ENCODE measurements around the gene BPTF. TPM values are rescaled to one million over a fixed set of nuclear protein-coding genes. Genes with fewer than 3 reads are reported as not detected.

BPTF gene
- total and polyA plus RNA-seq, 2 donors (not counting 1 experiment from before 2014, with no cell fraction given): 71.9 to 390 TPM

- H3K4me1 ChIP-seq (ENCODE audit: control insufficient read depth in 2 of 2, insufficient read depth in 2 of 2, low read length in 2 of 2): peaks cover 53 to 73% of the 10 kb centered on the region in 2 donors
- ChIA-PET CTCF (interaction anchor here (0.7 to 3.6 kb wide), 5 partner anchors 16 to 689 kb away, joined by 3 to 23 read pairs (median 5); no protein-coding TSS in a partner anchor), POLR2A (interaction anchor here (0.6 to 1.1 kb wide), 2 partner anchors 9 to 19 kb away, joined by 3 read pairs; no protein-coding TSS in a partner anchor)
- H3K27ac Mint-ChIP-seq: peak overlapping the region; percentile 41
- H3K79me2 ChIP-seq (ENCODE audit: control insufficient read depth, insufficient read depth, low read length): peaks cover 4% of the 10 kb centered on the region
- no peak overlapping the region for H3K4me3 Mint-ChIP-seq
- H3K9me3 ChIP-seq (ENCODE audit: control extremely low read depth in 1 of 3, control insufficient read depth in 2 of 3, insufficient read depth in 1 of 3, low read length in 2 of 3): peaks cover 0 to 5% (median 0%) of the 10 kb centered on the region in 3 donors
- no peak overlapping the region for H3K4me2 ChIP-seq (replicated peaks; ENCODE audit: low read depth, low read length, poor library complexity, severe bottlenecking)
- DNase-seq: no peak
- H3K9me3 Mint-ChIP-seq (ENCODE audit: insufficient read depth): no peaks in the 10 kb centered on the region
- peaks cover 66% of the 10 kb centered on the region for H3K4me1 Mint-ChIP-seq
- H3K36me3 ChIP-seq (replicated peaks in 1 of 2; ENCODE audit: control extremely low read depth in 1 of 2, control insufficient read depth in 1 of 2, extremely low read depth in 1 of 2, insufficient read depth in 2 of 2, low read length in 1 of 2): no peaks in the 10 kb centered on the region
- H3K9ac ChIP-seq (ENCODE audit: low read length): no peak overlapping the region
- no peak for TF ChIP-seq EZH2 (IDR thresholded peaks at IDR 0.05; ENCODE audit: borderline replicate concordance, insufficient read depth, low read depth, low read length, poor library complexity, severe bottlenecking)
- TF ChIP-seq CTCF (IDR thresholded peaks at IDR 0.05): no peak
- H3K27me3 Mint-ChIP-seq: no peaks in the 10 kb centered on the region
- no peak overlapping the region for H3K27ac ChIP-seq (ENCODE audit: low read length in 2 of 2)
- H3K27me3 ChIP-seq (replicated peaks in 1 of 4; ENCODE audit: control extremely low read depth in 1 of 4, control insufficient read depth in 3 of 4, insufficient read depth in 4 of 4, low read length in 3 of 4): no peaks in the 10 kb centered on the region
- H4K20me1 ChIP-seq (ENCODE audit: control insufficient read depth, insufficient read depth, low read length, poor library complexity, severe bottlenecking): no peaks in the 10 kb centered on the region
- H3K4me3 ChIP-seq (ENCODE audit: control extremely low read depth in 1 of 5, extremely low read depth in 1 of 5, insufficient read depth in 1 of 5, low read depth in 2 of 5, low read length in 4 of 5): no peak overlapping the region
- ATAC-seq (ENCODE audit: low read depth): no peak
- 98% methylated on average over 5 of the region's 5 CpGs for WGBS (ENCODE audit: insufficient coverage)
- intact Hi-C loops (cut with micrococcal nuclease): loop anchor here (10.0 kb wide), 2 partner anchors 365 to 415 kb away; no protein-coding TSS in a partner anchor
- H2AFZ ChIP-seq (ENCODE audit: insufficient read depth, low read depth, low read length, poor library complexity, severe bottlenecking): no peak overlapping the region
Observed at GRCh38 chr17:67819722-67820121, 5.6 kb upstream of the BPTF start.

- no peak overlapping the region for H2AFZ ChIP-seq (ENCODE audit: insufficient read depth, low read depth, low read length, poor library complexity, severe bottlenecking)
- WGBS (ENCODE audit: insufficient coverage): 92% methylated on average over 10 of the region's 12 CpGs
- peaks cover 18% of the 10 kb centered on the region for H3K79me2 ChIP-seq (ENCODE audit: control insufficient read depth, insufficient read depth, low read length)
- intact Hi-C loops (cut with micrococcal nuclease): no loop called here
- no peaks in the 10 kb centered on the region for H3K27me3 ChIP-seq (replicated peaks in 1 of 4; ENCODE audit: control extremely low read depth in 1 of 4, control insufficient read depth in 3 of 4, insufficient read depth in 4 of 4, low read length in 3 of 4)
- H3K4me2 ChIP-seq (replicated peaks; ENCODE audit: low read depth, low read length, poor library complexity, severe bottlenecking): no peak overlapping the region
- no peak overlapping the region for H3K9ac ChIP-seq (ENCODE audit: low read length)
- CTCF ChIA-PET: interaction anchor here (1.1 to 6.5 kb wide), 3 partner anchors 9 to 20 kb away, joined by 3 to 103 read pairs (median 8); no protein-coding TSS in a partner anchor
- no peaks in the 10 kb centered on the region for H4K20me1 ChIP-seq (ENCODE audit: control insufficient read depth, insufficient read depth, low read length, poor library complexity, severe bottlenecking)
- no peak for DNase-seq
- peaks cover 54% of the 10 kb centered on the region for H3K4me1 Mint-ChIP-seq
- no peak overlapping the region for H3K4me3 ChIP-seq (ENCODE audit: control extremely low read depth in 1 of 5, extremely low read depth in 1 of 5, insufficient read depth in 1 of 5, low read depth in 2 of 5, low read length in 4 of 5)
- H3K9me3 Mint-ChIP-seq (ENCODE audit: insufficient read depth): no peaks in the 10 kb centered on the region
- peaks cover 0 to 5% (median 0%) of the 10 kb centered on the region in 3 donors for H3K9me3 ChIP-seq (ENCODE audit: control extremely low read depth in 1 of 3, control insufficient read depth in 2 of 3, insufficient read depth in 1 of 3, low read length in 2 of 3)
- ATAC-seq (ENCODE audit: low read depth): no peak
- H3K27ac ChIP-seq (ENCODE audit: low read length in 2 of 2): no peak overlapping the region
- no peak overlapping the region for H3K27ac Mint-ChIP-seq
- TF ChIP-seq CTCF (IDR thresholded peaks at IDR 0.05): no peak
- no peak for TF ChIP-seq EZH2 (IDR thresholded peaks at IDR 0.05; ENCODE audit: borderline replicate concordance, insufficient read depth, low read depth, low read length, poor library complexity, severe bottlenecking)
- H3K27me3 Mint-ChIP-seq: no peaks in the 10 kb centered on the region
- H3K4me3 Mint-ChIP-seq: no peak overlapping the region
- POLR2A ChIA-PET: interaction anchor here (0.5 to 0.6 kb wide), 4 partner anchors 12 to 681 kb away, joined by 3 to 12 read pairs (median 4); no protein-coding TSS in a partner anchor
- peaks cover 40 to 62% of the 10 kb centered on the region in 2 donors for H3K4me1 ChIP-seq (ENCODE audit: control insufficient read depth in 2 of 2, insufficient read depth in 2 of 2, low read length in 2 of 2)
- H3K36me3 ChIP-seq (replicated peaks in 1 of 2; ENCODE audit: control extremely low read depth in 1 of 2, control insufficient read depth in 1 of 2, extremely low read depth in 1 of 2, insufficient read depth in 2 of 2, low read length in 1 of 2): no peaks in the 10 kb centered on the region
Observed at GRCh38 chr17:67821871-67822367, 3.4 kb upstream of the BPTF start.

All from B cell (primary cell).